PFSK-1 (cell line): ENCODE measurements around the gene TAGLN.

Experiments
- REST ChIP-seq, 2 experiments: IDR thresholded peaks; 2 replicates each; pipeline versions ENCODE4 v1.6.1 to v1.8.0; 2011 to 2012; ENCODE audit warnings: low read depth in 2 of 2, low read length in 2 of 2, control low read depth in 1 of 2, inconsistent platforms in 1 of 2, mild to moderate bottlenecking in 1 of 2, moderate library complexity in 1 of 2; ENCODE audit not compliant: insufficient read depth in 1 of 2
- SIN3A ChIP-seq: IDR thresholded peaks from 2 replicates; pipeline ENCODE4 v1.6.1; 2012; ENCODE audit warnings: mild to moderate bottlenecking, low read length, moderate library complexity, borderline replicate concordance; ENCODE audit not compliant: insufficient read depth
- TAF1 ChIP-seq: IDR thresholded peaks from 2 replicates; pipeline ENCODE4 v1.6.1; 2012; ENCODE audit warnings: low read length, control low read depth, borderline replicate concordance; ENCODE audit not compliant: insufficient read depth

DNA sequence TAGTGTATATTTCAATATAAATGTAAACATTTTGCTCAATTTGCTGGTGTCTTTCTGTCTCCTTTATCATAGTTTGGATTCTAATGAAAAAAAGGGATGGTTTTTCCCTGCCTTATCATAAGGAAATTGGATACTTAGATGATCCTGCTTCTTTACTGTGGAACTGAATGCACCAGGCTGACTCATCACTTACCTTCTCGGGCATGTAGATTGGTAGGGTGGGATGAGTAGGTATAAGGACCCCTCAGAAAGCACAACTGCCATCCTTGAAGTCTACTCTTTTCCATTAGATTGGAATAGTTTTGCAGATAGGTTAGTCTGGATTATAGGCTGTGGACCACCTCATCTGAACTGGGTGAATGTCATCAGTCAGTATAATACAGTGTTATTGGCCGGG is 28.2 kb upstream of the TAGLN start:
- TF ChIP-seq SIN3A (no peak), REST (IDR thresholded peaks at IDR 0.05; ENCODE audit: insufficient read depth in 1 of 2, low read depth in 2 of 2, low read length in 2 of 2) (no peak), TAF1 (no peak)
